ENCODE results near the gene SESTD1. TPM values are rescaled to one million over a fixed set of nuclear protein-coding genes. Genes with fewer than 3 reads are reported as not detected.

Gene SESTD1
- total RNA-seq, 2 experiments from 2014 or later = 3.2 to 21.4 TPM

- intact Hi-C loops (cut with micrococcal nuclease; ENCODE audit: unreplicated experiment) = no loop called here
- no peak for DNase-seq (ENCODE audit: low spot score)
- TF ChIP-seq EZH2phosphoT487 (IDR thresholded peaks at IDR 0.05; ENCODE audit: borderline replicate concordance, low read depth, low read length) (no peak), CTCF (conservative IDR thresholded peaks at IDR 0.05; ENCODE audit: low read length) (no peak)
- Histone ChIP-seq H2AFZ (ENCODE audit: low read length) (no peak overlapping the region), H3K4me3 (ENCODE audit: low read depth, low read length, poor library complexity, severe bottlenecking) (no peak overlapping the region), H3K79me2 (ENCODE audit: insufficient read depth, low read depth, low read length) (no peaks in the 10 kb centered on the region), H3K9me3 (ENCODE audit: low read length) (no peaks in the 10 kb centered on the region), H3K4me2 (ENCODE audit: low read length) (no peak overlapping the region), H3K4me1 (ENCODE audit: insufficient read depth, low read length, poor library complexity, severe bottlenecking) (no peaks in the 10 kb centered on the region), H3K36me3 (ENCODE audit: insufficient read depth, low read length) (no peaks in the 10 kb centered on the region), H3K27ac (ENCODE audit: low read depth, low read length, poor library complexity, severe bottlenecking) (no peak overlapping the region), H4K20me1 (ENCODE audit: insufficient read depth, low read length) (no peaks in the 10 kb centered on the region), H3K9me2 (ENCODE audit: insufficient read depth, low read length) (no peaks in the 10 kb centered on the region)
- POLR2A ChIA-PET = interaction anchor here (1.0 to 1.5 kb wide), 2 partner anchors 12 to 23 kb away, joined by 3 read pairs; no protein-coding TSS in a partner anchor
- CTCF ChIA-PET (ENCODE audit: unreplicated experiment) = no interaction called here
- BruUV-seq (replicated peaks) = no TSS peak
Observed at GRCh38 chr2:179298666-179299065, 34.0 kb upstream of the SESTD1 start.

- no peaks in the 10 kb centered on the region for H3K9me2 ChIP-seq (ENCODE audit: insufficient read depth, low read length)
- POLR2A ChIA-PET = interaction anchor here (1.0 to 1.5 kb wide), 2 partner anchors 13 to 23 kb away, joined by 3 read pairs; no protein-coding TSS in a partner anchor
- H3K27ac ChIP-seq (ENCODE audit: low read depth, low read length, poor library complexity, severe bottlenecking) = no peak overlapping the region
- no peak overlapping the region for H3K4me2 ChIP-seq (ENCODE audit: low read length)
- no peak for DNase-seq (ENCODE audit: low spot score)
- no peak overlapping the region for H2AFZ ChIP-seq (ENCODE audit: low read length)
- no peaks in the 10 kb centered on the region for H3K79me2 ChIP-seq (ENCODE audit: insufficient read depth, low read depth, low read length)
- no peak overlapping the region for H3K4me3 ChIP-seq (ENCODE audit: low read depth, low read length, poor library complexity, severe bottlenecking)
- H3K4me1 ChIP-seq (ENCODE audit: insufficient read depth, low read length, poor library complexity, severe bottlenecking) = no peaks in the 10 kb centered on the region
- TF ChIP-seq CTCF (conservative IDR thresholded peaks at IDR 0.05; ENCODE audit: low read length) = no peak
- no peak for TF ChIP-seq EZH2phosphoT487 (IDR thresholded peaks at IDR 0.05; ENCODE audit: borderline replicate concordance, low read depth, low read length)
- no peaks in the 10 kb centered on the region for H3K36me3 ChIP-seq (ENCODE audit: insufficient read depth, low read length)
- no peaks in the 10 kb centered on the region for H4K20me1 ChIP-seq (ENCODE audit: insufficient read depth, low read length)
- CTCF ChIA-PET (ENCODE audit: unreplicated experiment) = no interaction called here
- H3K9me3 ChIP-seq (ENCODE audit: low read length) = no peaks in the 10 kb centered on the region
- intact Hi-C loops (cut with micrococcal nuclease; ENCODE audit: unreplicated experiment) = no loop called here
- BruUV-seq (replicated peaks) = no TSS peak
Observed at GRCh38 chr2:179297927-179298326, 33.3 kb upstream of the SESTD1 start.

- no TSS peak for BruUV-seq (replicated peaks)
- no peak overlapping the region for H3K4me2 ChIP-seq (ENCODE audit: low read length)
- H4K20me1 ChIP-seq (ENCODE audit: insufficient read depth, low read length) = no peaks in the 10 kb centered on the region
- no peaks in the 10 kb centered on the region for H3K9me2 ChIP-seq (ENCODE audit: insufficient read depth, low read length)
- H3K4me3 ChIP-seq (ENCODE audit: low read depth, low read length, poor library complexity, severe bottlenecking) = no peak overlapping the region
- intact Hi-C loops (cut with micrococcal nuclease; ENCODE audit: unreplicated experiment) = no loop called here
- H3K36me3 ChIP-seq (ENCODE audit: insufficient read depth, low read length) = no peaks in the 10 kb centered on the region
- ChIA-PET POLR2A (interaction anchor here (0.6 to 1.3 kb wide), 2 partner anchors 97 to 167 kb away, joined by 3 to 4 read pairs; no protein-coding TSS in a partner anchor), CTCF (ENCODE audit: unreplicated experiment) (no interaction called here)
- H2AFZ ChIP-seq (ENCODE audit: low read length) = no peak overlapping the region
- H3K27ac ChIP-seq (ENCODE audit: low read depth, low read length, poor library complexity, severe bottlenecking) = no peak overlapping the region
- TF ChIP-seq EZH2phosphoT487 (IDR thresholded peaks at IDR 0.05; ENCODE audit: borderline replicate concordance, low read depth, low read length) = no peak
- no peak for TF ChIP-seq CTCF (conservative IDR thresholded peaks at IDR 0.05; ENCODE audit: low read length)
- no peaks in the 10 kb centered on the region for H3K79me2 ChIP-seq (ENCODE audit: insufficient read depth, low read depth, low read length)
- DNase-seq (ENCODE audit: low spot score) = no peak
- H3K9me3 ChIP-seq (ENCODE audit: low read length) = no peaks in the 10 kb centered on the region
- H3K4me1 ChIP-seq (ENCODE audit: insufficient read depth, low read length, poor library complexity, severe bottlenecking) = no peaks in the 10 kb centered on the region
Observed at GRCh38 chr2:179290329-179290728, 25.7 kb upstream of the SESTD1 start.
